Body of pancreas (tissue), 4 donors: ENCODE measurements around the gene NSUN2. TPM values are rescaled to one million over a fixed set of nuclear protein-coding genes. Genes with fewer than 3 reads are reported as not detected.

Experiments used
- ATAC-seq: fragments of 150-250 bp; one replicate; pipeline ENCODE4 v1.9.1; 2016
- DNase-seq, 4 donors: peaks; one replicate each; pipeline ENCODE4 v3.0.0-alpha.2; 2019
- H3K27ac ChIP-seq, 4 donors: fragments of 200-600 bp; sonication (generic); 1 replicate in 3 of 4; 2 replicates in 1 of 4; pipeline versions ENCODE4 v1.5.1 to v1.6.1; 2016 to 2019; ENCODE audit warnings: mild to moderate bottlenecking in 1 of 4, mixed read lengths in 1 of 4, moderate library complexity in 1 of 4
- H3K27me3 ChIP-seq, 2 donors: fragments of 200-600 bp; sonication (generic); one replicate each; pipeline ENCODE4 v1.6.0; 2016; ENCODE audit warnings: mild to moderate bottlenecking in 1 of 2
- H3K36me3 ChIP-seq, 2 donors: fragments of 200-600 bp; sonication (generic); replicated peaks in 1 of 2; 2 replicates each; pipeline ENCODE4 v1.5.1; 2016; ENCODE audit warnings: low read depth in 2 of 2; ENCODE audit not compliant: insufficient read depth in 1 of 2
- H3K4me1 ChIP-seq: fragments of 200-600 bp; sonication (generic); one replicate; pipeline ENCODE4 v1.6.0; 2016
- H3K4me3 ChIP-seq, 2 donors: fragments of 200-600 bp; sonication (generic); 1 replicate in 1 of 2; 2 replicates in 1 of 2; pipeline ENCODE4 v1.5.1; 2016 to 2019
- H3K9me3 ChIP-seq, 3 donors: fragments of 200-600 bp; sonication (generic); 1 replicate in 2 of 3; 2 replicates in 1 of 3; pipeline ENCODE4 v1.5.1; 2016
- CTCF ChIP-seq, 7 experiments: fragments of 450-650 bp in 4 of 7; fragments of 200-600 bp in 3 of 7; sonication (generic) in 3 of 7; IDR thresholded peaks; one replicate each; pipeline ENCODE4 v1.5.1; 2016 to 2019; ENCODE audit warnings: antibody characterized with exemption in 7 of 7
- POLR2A ChIP-seq, 3 donors: fragments of 450-650 bp; IDR thresholded peaks; one replicate each; pipeline ENCODE4 v1.6.1; 2016; ENCODE audit warnings: antibody characterized with exemption in 3 of 3, mild to moderate bottlenecking in 2 of 3
- WGBS, 2 donors: methylation state at CpG; one replicate each; pipeline ENCODE4 v1.1.5; 2017; 5-methylcytosine and 5-hydroxymethylcytosine counted together
- intact Hi-C: fragments of 100-400 bp; cut with DNase I; formaldehyde crosslinking; loops from one replicate; pipeline ENCODE4 v1.15.1; 2023
- total RNA-seq, 2 donors: library from RNA; depleted of rRNA; stranded (reverse); fragments of >200 nt; gene quantifications; one replicate each; pipeline ENCODE4 v1.1.0, GENCODE V29; 2016

NSUN2 gene
- total RNA-seq, 2 donors from 2014 or later = 35.0 to 45.8 TPM

GRCh38 chr5:6590581-6590980, 42.3 kb downstream of the NSUN2 start:
- Histone ChIP-seq H3K27me3 (no peaks in the 10 kb centered on the region), H3K27ac (no peak overlapping the region), H3K4me1 (no peaks in the 10 kb centered on the region), H3K36me3 (no peaks in the 10 kb centered on the region), H3K9me3 (no peaks in the 10 kb centered on the region), H3K4me3 (no peak overlapping the region)
- intact Hi-C loops = no loop called here
- 38 to 49% methylated on average over 2 of the region's 2 CpGs for WGBS, 2 donors
- DNase-seq (peak in 1 of 4 donors; percentile 20), ATAC-seq (peak; percentile 9)
- TF ChIP-seq CTCF (IDR thresholded peaks at IDR 0.05) = no peak
- TF ChIP-seq POLR2A (IDR thresholded peaks at IDR 0.05) = no peak

GRCh38 chr5:6587171-6587570, 45.7 kb downstream of the NSUN2 start:
- no peak for TF ChIP-seq CTCF (IDR thresholded peaks at IDR 0.05)
- no peak for TF ChIP-seq POLR2A (IDR thresholded peaks at IDR 0.05)
- Histone ChIP-seq H3K27me3 (no peaks in the 10 kb centered on the region), H3K27ac (no peak overlapping the region), H3K9me3 (no peaks in the 10 kb centered on the region), H3K4me1 (peaks cover 9% of the 10 kb centered on the region), H3K4me3 (no peak overlapping the region), H3K36me3 (no peaks in the 10 kb centered on the region)
- WGBS, 2 donors = 77 to 78% methylated on average over 9 of the region's 9 CpGs
- ATAC-seq = no peak
- intact Hi-C loops = no loop called here
- no peak for DNase-seq

- H3K4me3 ChIP-seq = no peak overlapping the region
- no peak overlapping the region for H3K27ac ChIP-seq
- TF ChIP-seq CTCF (IDR thresholded peaks at IDR 0.05) (no peak), POLR2A (IDR thresholded peaks at IDR 0.05) (no peak)
- peaks cover 9% of the 10 kb centered on the region for H3K4me1 ChIP-seq
- ATAC-seq (no peak), DNase-seq (no peak)
- no peaks in the 10 kb centered on the region for H3K36me3 ChIP-seq
- intact Hi-C loops = no loop called here
- H3K9me3 ChIP-seq = no peaks in the 10 kb centered on the region
- WGBS, 2 donors = 71 to 82% methylated on average over 5 of the region's 5 CpGs
- no peaks in the 10 kb centered on the region for H3K27me3 ChIP-seq
These were observed 46.2 kb downstream of the NSUN2 start for GRCh38 chr5:6586647-6587042.

GRCh38 chr5:6585939-6586646, 46.8 kb downstream of the NSUN2 start:
- ATAC-seq (no peak), DNase-seq (no peak)
- Histone ChIP-seq H3K27ac (no peak overlapping the region), H3K36me3 (no peaks in the 10 kb centered on the region), H3K4me1 (peaks cover 9% of the 10 kb centered on the region), H3K27me3 (no peaks in the 10 kb centered on the region), H3K9me3 (no peaks in the 10 kb centered on the region), H3K4me3 (no peak overlapping the region)
- WGBS, 2 donors = 76 to 79% methylated on average over 14 to 15 of the region's 15 CpGs
- intact Hi-C loops = no loop called here
- TF ChIP-seq CTCF (IDR thresholded peaks at IDR 0.05) = no peak
- no peak for TF ChIP-seq POLR2A (IDR thresholded peaks at IDR 0.05)

- no peaks in the 10 kb centered on the region for H3K36me3 ChIP-seq
- intact Hi-C loops = no loop called here
- no peak for TF ChIP-seq CTCF (IDR thresholded peaks at IDR 0.05)
- no peak for TF ChIP-seq POLR2A (IDR thresholded peaks at IDR 0.05)
- no peaks in the 10 kb centered on the region for H3K27me3 ChIP-seq
- no peak for DNase-seq
- WGBS, 2 donors = 59 to 65% methylated on average over 6 of the region's 6 CpGs
- ATAC-seq = no peak
- H3K27ac ChIP-seq = no peak overlapping the region
- H3K4me3 ChIP-seq = no peak overlapping the region
- no peaks in the 10 kb centered on the region for H3K9me3 ChIP-seq
- H3K4me1 ChIP-seq = peaks cover 9% of the 10 kb centered on the region
These were observed 47.7 kb downstream of the NSUN2 start for GRCh38 chr5:6585168-6585567.
